ENCODE data around the gene GNAI3.

GRCh38 chr1:109622137-109622892 is 73.9 kb downstream of the GNAI3 start:
- TF ChIP-seq EP300 (IDR thresholded peaks at IDR 0.05) (no peak), POLR2A (IDR thresholded peaks at IDR 0.05; ENCODE audit: low read depth) (no peak), POLR2AphosphoS5 (IDR thresholded peaks at IDR 0.05) (no peak)
- TF ChIP-seq, protein P1, sequence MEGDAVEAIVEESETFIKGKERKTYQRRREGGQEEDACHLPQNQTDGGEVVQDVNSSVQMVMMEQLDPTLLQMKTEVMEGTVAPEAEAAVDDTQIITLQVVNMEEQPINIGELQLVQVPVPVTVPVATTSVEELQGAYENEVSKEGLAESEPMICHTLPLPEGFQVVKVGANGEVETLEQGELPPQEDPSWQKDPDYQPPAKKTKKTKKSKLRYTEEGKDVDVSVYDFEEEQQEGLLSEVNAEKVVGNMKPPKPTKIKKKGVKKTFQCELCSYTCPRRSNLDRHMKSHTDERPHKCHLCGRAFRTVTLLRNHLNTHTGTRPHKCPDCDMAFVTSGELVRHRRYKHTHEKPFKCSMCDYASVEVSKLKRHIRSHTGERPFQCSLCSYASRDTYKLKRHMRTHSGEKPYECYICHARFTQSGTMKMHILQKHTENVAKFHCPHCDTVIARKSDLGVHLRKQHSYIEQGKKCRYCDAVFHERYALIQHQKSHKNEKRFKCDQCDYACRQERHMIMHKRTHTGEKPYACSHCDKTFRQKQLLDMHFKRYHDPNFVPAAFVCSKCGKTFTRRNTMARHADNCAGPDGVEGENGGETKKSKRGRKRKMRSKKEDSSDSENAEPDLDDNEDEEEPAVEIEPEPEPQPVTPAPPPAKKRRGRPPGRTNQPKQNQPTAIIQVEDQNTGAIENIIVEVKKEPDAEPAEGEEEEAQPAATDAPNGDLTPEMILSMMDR (IDR thresholded peaks at IDR 0.05) = no peak

Measured in esophagus muscularis mucosa (tissue), 4 donors.